HG03135 (cell line): Measurements from ENCODE around the gene NOL12.

Source experiments
- ATAC-seq: cut with Tn5 transposase; IDR thresholded peaks from one replicate; pipeline ENCODE4 v1.9.1; 2021; ENCODE audit warnings: mild to moderate bottlenecking, moderate library complexity; ENCODE audit not compliant: unreplicated experiment

The NOL12 gene

DNA sequence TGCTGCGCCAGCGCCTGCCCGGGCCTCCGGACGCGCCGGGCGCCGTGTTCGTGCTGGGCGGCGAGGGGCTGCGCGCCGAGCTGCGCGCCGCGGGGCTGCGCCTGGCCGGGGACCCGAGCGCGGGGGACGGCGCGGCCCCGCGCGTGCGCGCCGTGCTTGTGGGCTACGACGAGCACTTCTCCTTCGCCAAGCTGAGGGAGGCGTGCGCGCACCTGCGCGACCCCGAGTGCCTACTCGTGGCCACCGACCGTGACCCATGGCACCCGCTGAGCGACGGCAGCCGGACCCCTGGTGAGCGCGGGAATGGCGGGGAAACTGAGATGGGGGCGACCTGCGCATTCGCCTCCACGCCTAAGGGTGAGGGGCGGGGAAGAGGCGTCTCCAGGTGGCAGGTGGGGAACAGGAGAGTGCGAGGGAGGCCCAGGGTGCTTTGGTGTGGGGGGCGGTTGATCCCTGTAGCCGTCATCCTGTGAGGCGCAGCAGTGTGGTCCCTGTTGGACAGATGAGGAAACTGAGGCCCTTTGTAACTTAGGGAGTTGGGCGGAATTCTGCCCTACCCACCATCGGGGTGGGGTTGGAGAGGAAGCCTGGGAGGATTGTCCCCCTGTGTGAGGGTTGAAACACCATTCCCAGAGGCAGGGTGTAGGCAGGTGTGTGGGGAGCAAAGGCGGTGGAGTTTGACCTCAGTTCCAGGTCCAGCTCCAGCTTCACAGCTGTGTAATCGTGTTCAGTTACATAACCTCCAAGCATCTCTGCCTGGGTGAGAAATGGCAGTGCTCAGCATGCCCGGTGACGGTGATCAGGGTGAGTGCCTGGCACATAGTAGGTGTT lies 26.9 kb upstream of the NOL12 start:
- peak; percentile 11 for ATAC-seq

DNA sequence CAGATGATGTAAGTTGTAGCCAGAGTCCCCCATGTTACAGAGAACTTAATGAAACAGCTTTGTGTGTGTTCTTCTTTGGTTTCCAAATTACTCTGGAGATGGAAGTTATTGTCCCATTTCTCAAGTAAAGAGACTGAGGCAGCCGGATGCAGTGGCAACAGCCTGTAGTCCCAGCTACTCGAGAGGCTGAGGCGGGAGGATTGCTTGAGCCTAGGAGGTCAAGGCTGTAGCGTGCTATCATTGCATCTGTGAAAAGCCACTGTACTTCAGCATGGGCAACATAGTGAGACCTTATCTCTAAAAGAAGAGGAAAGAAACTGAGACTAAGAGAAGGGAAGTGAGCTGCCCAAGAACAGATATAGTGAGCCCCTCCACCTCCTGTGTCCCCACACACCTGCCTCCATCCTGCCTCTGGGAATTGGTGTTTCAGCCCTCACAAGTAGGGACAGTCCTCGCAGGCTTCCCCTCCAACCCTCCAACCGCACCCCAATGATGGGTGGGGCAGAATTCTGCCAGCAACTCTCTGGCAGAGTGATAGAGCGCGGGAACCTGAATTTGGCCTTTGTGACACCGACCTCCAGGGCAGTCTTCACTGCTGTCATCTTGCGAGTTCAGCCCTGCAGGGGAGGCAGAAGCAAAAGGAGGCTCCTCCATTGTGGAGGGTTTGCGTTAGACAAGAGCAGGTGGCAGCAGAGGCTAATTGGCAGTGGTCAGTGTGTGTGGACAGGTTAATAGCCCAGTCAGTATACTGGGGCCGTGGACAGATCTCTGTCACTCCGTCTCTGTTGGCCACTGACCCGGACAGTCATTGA lies 26.0 kb upstream of the NOL12 start:
- ATAC-seq, result no peak

DNA sequence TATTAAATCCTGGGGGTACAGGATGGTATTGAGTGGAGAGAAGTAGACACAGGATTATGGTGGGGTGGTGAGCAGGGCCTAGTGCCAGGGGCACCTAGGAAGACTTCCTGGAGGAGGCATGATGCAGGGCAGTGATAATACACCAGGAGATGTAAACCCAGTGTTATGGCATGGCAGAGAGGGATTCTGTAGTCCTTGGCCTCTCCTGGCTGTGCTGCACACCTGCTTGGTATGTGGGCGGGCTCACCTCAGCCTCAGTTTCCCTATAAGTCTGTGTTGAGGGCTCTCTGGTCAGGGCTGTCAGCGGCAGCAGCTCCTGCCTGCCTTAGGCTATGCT lies 25.5 kb upstream of the NOL12 start:
- ATAC-seq, result no peak

DNA sequence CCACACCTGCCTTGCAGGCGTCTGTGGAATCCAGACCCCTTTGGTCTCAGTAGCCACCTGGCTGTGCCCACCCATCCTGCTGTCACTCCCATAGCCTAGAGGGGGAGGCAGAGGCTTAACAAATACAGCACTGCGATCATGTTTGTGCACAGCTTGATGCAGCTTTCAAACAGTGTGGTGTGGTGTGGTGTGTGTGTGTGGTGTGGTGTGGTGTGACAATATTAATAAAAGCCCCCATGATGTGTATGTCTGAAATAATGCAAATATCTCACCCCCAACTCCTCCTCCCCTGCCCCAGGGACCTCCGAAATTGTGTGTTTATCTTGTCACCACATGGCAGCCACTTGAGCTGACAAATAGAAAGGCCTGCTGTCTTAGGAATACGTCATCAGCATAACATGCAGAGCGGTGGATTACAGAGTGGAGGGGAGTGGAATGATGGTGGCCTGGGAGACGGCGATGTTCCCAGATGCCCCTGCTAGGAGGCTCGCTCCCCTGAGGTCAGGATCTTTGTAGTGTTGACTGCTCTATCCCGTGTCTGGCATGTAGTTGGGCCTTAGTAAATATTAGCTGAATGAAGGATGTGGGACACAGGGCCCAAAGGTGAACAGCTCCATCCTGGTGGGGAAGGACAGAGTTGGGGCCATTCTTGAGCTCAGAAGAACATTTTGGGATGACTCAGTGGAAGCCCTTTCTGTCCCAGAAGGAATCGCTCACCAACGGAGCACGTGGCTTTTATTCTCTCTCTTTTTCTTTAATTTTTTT lies 24.8 kb upstream of the NOL12 start:
- no peak for ATAC-seq

DNA sequence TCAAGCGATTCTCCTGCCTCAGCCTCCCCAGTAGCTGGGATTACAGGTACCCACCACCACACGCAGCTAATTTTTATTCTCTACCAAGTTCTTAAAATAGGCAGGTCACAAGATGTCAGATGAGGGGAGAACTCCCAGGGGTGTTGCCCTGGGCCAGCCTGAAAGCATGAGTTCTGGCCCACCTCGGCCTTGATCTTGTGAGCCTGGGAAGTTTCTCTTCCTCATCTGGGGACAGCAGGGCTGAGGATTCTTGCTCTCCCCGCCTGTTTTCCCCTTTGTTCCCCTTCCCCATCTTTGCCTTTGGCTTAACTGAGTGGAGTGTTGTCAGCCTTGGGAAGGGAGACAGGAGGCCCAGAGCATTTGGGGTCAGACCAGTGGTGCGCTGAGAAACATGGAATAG lies 24.1 kb upstream of the NOL12 start:
- ATAC-seq, result no peak

DNA sequence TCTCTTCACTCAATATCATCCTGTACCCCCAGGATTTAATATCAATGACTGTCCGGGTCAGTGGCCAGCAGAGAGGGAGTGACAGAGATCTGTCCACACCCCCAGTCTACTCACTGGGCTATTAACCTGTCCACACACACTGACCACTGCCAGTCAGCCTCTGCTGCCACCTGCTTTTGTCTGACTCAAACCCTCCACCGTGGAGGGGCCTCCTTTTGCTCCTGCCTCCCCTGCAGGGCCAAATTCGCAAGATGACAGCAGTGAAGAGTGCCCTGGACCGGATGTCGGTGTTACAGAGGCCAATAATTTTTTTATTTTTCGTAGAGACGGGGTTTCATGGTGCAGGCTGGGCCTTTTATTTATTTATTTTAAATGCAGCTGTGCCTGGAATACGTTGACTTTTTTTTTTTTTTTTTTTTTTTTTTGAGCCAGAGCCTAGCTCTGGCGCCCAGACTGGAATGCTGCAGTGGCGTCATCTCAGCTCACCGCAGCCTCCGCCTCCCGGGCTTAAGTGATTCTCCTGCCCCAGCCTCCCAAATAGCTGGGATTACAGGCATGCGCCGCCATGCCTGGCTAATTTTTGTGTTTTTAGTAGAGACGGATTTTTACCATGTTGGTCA lies 22.5 kb upstream of the NOL12 start:
- no peak for ATAC-seq

DNA sequence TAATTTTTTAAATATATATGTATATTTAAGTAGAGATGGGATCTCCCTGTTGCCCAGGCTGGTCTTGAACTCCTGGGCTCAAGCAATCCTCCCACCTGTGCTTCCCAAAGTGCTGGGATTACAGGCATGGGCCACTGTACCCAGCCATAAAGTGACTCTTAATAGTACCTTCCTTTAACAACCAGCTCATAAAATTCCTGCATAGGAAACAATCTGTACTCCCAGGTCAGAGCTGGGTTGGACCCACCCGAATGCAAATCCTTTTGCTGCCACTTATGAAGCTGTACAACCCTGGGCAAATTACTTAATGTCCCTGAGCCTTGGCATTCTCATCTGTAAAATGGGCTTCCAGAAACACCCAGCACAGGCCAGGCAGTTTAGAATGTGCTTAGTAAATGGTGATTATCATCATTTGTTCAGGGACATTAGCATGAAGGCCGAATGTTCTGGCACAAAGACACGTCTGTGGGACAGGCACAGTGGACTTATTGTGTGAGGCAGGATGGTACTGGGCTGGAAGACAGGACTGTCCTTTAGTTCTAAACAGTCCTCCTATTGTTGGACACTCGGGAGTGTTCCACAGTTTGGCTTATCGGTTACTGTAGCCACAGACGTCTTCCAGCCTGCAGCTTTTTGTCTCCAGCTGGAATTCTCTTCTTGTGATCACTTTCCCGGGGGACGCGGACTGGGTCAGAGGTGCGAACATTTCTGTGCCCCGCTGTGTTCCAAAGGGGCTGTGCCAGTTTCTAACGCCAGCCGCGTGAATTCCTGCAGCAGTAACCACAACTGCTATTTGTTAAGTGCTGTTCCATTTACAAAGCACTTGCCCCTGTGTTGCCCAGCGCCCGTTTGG lies 21.7 kb upstream of the NOL12 start:
- no peak for ATAC-seq

DNA sequence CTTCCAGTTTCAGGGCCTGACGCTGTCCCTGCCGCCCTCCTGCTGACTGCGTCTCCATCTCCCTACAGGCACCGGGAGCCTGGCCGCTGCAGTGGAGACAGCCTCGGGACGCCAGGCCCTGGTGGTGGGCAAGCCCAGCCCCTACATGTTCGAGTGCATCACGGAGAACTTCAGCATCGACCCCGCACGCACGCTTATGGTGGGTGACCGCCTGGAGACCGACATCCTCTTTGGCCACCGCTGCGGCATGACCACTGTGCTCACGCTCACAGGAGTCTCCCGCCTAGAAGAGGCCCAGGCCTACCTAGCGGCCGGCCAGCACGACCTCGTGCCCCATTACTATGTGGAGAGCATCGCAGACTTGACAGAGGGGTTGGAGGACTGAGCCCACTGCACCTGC lies 20.7 kb upstream of the NOL12 start:
- ATAC-seq, result no peak

DNA sequence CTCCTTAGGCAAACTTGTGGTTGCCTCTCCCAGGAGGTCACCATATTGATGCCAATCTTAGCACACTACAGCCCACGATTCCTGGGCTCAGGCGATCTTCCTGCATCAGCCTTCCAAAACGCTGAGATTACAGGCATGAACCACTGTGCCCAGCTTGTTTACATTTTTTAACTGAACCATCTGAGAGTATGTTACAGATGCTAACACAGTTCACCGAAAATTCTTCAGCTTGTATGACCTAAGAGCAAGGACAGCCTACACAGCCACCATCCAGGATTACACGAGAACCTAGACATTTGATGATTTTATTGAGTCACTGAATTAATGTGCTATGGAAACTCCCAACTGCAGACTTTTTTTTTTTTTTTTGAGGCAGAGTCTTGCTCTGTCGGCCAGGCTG lies 16.6 kb upstream of the NOL12 start:
- ATAC-seq, result no peak

DNA sequence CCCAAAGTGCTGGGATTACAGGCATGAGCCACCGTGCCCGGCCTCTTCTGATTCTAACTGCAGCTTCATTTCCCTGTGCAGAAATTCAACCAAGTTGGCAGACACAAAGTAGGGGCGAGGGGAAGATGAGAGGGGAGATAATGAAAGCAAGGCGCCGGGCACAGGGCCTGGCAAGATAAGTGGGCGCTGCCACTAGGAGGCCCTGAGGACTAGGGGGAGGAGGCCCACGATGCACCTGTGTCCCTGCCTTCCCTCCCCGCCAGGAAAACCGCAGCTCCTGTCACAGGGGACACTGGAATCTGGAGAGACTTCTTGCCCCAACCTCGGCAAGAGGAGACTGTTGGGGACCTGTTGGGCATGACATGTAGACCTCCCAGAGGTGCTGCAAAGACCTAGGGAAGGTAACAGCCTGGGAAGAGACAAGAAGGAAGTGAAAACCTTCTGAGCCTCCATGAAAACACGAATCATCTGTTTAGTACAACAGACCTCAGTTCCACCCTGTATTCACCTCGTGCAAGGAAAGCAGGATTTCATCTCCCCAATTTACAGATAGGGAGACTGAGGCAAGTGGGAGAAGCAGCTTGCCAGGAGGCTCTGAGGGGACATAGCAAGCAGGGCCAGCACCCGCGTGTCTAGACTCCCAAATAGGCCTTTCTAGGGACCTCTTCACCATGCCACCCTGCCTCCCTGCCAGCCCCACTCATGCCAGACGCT lies 13.8 kb upstream of the NOL12 start:
- no peak for ATAC-seq

DNA sequence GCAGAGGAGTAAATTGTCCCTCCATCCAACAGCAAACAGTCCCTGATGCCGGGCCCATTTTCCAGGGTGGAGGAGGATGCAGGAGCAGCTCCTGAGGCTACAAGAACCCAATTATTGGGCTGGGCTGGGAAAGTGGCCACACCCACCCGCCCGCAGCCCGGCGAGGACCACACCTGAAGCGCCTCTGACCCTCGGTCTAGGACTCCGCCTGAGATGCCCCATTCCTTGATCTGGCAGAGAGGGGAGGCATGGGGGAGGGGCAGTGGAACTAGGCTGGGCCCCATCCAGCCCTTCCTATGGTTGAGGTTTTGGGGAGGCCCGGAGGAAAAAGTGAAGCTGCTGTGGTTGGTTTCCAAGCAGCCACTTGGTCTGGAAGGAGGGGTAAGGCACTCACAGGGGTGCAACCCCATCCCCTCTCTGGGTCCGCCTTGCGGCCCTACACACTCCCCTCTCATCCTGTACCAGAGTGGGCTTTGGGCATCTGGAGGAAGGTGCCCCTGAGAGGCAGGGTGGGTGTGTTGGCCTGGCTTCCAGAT lies 13.2 kb upstream of the NOL12 start:
- no peak for ATAC-seq

DNA sequence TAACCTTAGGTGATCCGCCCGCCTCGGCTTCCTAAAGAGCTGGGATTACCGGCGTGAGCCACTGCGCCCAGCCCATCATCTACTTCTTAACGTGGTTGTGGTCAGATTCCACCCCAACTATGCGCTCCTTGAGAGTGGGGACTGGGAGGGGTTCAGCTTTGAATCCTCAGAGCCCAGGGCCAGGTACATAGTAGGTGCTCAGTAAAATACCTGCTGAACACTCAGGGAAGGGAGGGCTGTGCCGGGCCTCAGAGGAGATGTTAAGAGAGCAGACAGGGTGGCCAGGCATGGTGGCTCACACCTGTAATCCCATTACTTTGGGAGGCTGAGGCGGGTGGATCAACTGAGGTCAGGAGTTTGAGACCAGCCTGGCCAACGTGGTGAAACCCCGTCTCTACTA lies 11.9 kb upstream of the NOL12 start:
- no peak for ATAC-seq

DNA sequence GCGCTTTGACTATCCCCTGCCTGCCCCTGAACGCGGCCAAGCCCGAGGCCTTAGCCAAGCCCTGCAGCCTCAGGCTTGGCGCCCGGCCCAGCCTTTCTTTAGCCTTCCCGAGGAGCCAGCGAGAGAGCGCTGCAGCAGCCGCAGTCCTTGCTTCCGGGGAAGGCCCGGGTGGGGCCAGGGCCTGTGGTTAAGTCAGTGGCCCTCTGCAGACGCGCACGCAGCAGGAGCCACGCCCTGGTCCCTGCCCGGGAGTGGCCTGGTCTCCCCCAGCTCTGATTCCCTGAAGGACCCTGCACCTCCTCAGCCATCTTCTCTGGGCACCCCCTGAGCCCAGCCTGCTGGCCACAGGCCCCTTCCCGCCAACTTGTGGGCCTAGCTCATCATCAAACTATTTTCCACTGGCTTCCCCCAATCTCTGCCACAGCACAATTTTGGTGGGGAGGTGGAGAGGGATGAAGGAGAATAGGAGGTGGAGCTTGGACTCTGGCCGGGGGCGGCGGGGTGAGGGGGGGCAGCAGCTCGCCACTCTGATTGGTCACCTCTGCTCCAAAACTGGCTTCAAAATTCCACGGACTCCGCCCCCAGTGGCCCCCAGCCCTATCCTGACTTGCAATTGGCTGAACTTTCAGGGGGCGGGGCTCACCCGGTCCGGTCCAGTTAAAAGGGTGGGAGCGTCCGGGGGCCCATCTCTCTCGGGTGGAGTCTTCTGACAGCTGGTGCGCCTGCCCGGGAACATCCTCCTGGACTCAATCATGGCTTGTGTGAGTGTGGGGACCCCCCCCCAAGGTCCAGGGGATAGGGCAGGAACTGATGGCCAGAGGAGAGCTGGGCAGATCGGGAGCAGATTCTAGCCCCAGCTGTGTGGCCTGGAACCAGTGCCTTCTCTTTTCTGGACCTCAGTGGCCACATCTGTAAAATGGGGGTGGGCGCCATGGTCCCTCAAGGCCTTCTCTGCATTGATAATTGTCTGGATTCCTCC lies 10.9 kb upstream of the NOL12 start, which contains the start of gene LGALS1:
LGALS1 (plus strand) TSS at position 686 of the 979 bp plus-strand sequence; CDS start at position 753, 67 bp downstream.
- no peak for ATAC-seq

DNA sequence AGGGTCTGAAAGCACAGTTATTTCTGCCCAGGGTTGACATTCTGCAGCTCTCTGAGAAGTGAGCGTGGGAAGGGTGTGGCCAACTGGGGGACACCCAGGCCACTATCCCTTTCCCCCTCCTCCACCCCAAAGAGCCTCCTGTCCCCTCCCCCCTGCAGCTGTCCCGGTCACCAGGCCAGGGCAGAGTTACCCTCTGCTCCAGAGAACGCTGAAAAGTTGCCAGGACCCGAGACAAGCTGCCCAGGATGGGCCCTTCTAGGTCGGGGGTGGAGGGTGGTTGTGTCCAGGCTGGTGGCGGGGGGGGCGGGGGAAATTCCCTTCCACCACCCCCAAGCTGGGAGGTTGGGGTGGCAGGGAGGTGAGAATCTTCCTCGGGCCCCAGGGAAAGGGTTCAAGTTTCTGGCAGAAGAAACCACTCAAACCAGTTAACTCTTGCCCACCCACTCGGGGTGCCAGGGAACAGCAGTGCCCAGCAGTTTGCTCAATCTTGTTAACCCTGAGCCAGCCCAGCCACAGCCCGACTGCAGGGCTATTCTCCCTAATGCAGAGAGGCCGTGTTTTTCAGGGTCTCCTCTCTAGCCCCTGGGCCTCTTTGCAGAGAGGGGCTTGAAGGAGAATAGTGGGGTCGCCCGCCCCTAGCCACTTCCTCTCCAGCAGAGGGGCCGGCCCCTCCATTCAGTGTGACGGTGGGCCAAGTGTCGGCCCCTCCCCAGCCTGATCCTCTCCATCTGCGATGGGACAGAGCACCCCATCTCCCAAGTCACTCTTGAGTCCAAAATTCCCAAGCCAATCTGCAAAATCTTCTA lies 10.0 kb upstream of the NOL12 start:
- no peak for ATAC-seq

DNA sequence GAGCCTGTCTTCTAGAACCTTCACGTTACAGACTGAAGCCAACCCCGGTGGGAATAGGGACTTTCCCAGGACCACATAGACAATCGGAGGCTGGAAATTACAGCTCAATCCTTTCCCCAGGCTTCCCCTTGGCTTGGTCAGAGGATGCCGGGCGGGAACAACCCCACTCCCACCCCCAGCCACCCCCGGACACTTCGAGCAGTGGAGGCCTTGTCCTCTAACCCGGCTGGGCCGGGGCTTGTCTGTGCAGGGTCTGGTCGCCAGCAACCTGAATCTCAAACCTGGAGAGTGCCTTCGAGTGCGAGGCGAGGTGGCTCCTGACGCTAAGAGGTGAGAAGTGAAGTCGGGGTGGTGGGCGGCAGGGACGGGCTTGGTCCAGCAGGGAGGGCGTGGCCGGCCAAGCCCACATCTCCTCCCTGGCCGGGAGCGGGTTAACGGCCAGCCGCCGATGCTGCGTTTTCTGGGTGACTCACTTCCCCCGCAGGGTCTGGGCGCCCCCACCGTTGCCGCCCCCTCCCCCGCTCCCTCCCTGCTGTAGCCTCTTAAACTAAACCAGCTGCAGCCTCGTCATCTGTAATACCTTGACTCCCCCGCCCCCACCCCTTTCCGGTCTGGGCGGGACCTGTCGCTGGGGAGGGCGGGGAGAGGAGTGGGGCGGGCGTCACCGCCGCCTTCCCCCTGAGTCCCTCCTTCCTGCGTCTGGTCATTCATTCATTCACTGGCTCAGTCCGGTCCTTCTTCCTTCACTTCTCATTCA lies 9.2 kb upstream of the NOL12 start:
- ATAC-seq, result peak; percentile 54

DNA sequence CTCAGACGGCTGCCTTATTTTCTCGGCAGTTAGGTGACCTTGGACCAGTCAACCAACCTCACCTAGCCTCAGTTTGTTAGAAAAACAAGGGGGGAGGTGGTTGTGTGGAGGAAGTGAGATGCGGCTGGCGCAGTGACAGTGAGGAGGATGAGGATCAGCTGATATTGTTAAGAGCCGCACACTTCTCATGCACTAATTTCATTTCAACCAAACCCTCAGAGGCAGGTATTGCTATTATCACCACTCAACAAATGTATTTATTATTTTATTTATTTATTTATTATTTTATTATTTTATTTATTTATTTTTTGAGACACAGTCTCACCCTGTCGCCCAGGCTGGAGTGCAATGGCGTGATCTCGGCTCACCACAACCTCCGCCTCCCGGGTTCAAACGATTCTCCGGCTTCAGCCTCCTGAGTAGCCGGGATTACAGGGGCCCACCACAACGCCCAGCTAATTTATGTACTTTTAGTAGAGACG lies 8.6 kb upstream of the NOL12 start:
- ATAC-seq, result peak; percentile 8
